CD4-positive, alpha-beta T cell (primary cell): ENCODE data around the gene GTF2H4. TPM values are rescaled to one million over a fixed set of nuclear protein-coding genes. Genes with fewer than 3 reads are reported as not detected.

Source experiments
- ATAC-seq: fragments of 200-7000 bp; cut with Tn5 transposase; one replicate; pipeline ENCODE4 v1.10.0; 2022; ENCODE audit warnings: mild to moderate bottlenecking; ENCODE audit not compliant: poor library complexity
- CTCF ChIA-PET: fragments of 350-600 bp; sonication (Branson Sonifier 250); formaldehyde crosslinking; loops from one replicate; lab custom pipeline; 2021; ENCODE audit warnings: antibody characterized with exemption, inconsistent platforms; lab: Charles Lee
- POLR2A ChIA-PET: fragments of 350-600 bp; sonication (Branson Sonifier 250); formaldehyde crosslinking; loops from one replicate; lab custom pipeline; 2021; ENCODE audit warnings: antibody characterized with exemption, inconsistent platforms; lab: Charles Lee
- DNase-seq, 14 experiments: peaks; one replicate each; pipeline ENCODE4 v3.0.0-alpha.2; 2013 to 2020; ENCODE audit warnings: mixed read lengths in 2 of 14
- H3K27ac ChIP-seq, 2 donors: one replicate each; pipeline versions ENCODE4 v1.5.1 to v1.7.0; 2013; ENCODE audit warnings: low read length in 2 of 2, low read depth in 1 of 2, mild to moderate bottlenecking in 1 of 2
- H3K27me3 ChIP-seq, 2 experiments: 1 replicate in 1 of 2; 2 replicates in 1 of 2; pipeline versions ENCODE4 v1.6.1 to v1.7.0; 2013; ENCODE audit warnings: low read length in 2 of 2, control low read depth in 1 of 2, mild to moderate bottlenecking in 1 of 2, moderate library complexity in 1 of 2; ENCODE audit not compliant: insufficient read depth in 2 of 2, control insufficient read depth in 1 of 2
- H3K36me3 ChIP-seq: one replicate; pipeline ENCODE4 v1.6.1; 2013; ENCODE audit warnings: low read length, control low read depth; ENCODE audit not compliant: insufficient read depth
- H3K4me1 ChIP-seq: one replicate; pipeline ENCODE4 v1.6.1; 2013; ENCODE audit warnings: low read length, control low read depth; ENCODE audit not compliant: insufficient read depth
- H3K4me3 ChIP-seq: one replicate; pipeline ENCODE4 v1.5.1; 2013; ENCODE audit warnings: mild to moderate bottlenecking, low read length, moderate library complexity
- H3K9me3 ChIP-seq, 2 experiments: 1 replicate in 1 of 2; 2 replicates in 1 of 2; pipeline versions ENCODE4 v1.6.1 to v1.7.0; 2013; ENCODE audit warnings: low read length in 2 of 2, mild to moderate bottlenecking in 2 of 2, control low read depth in 1 of 2, moderate library complexity in 1 of 2; ENCODE audit not compliant: control insufficient read depth in 1 of 2, insufficient read depth in 1 of 2
- H3K27ac Mint-ChIP-seq: one replicate; pipeline ENCODE4 v1.8.0; 2020; ENCODE audit warnings: mixed read lengths
- H3K27me3 Mint-ChIP-seq: one replicate; pipeline ENCODE4 v1.8.0; 2021; ENCODE audit warnings: mixed read lengths
- H3K36me3 Mint-ChIP-seq: one replicate; pipeline ENCODE4 v1.8.0; 2021; ENCODE audit warnings: low read depth, mixed read lengths
- H3K4me1 Mint-ChIP-seq: one replicate; pipeline ENCODE4 v1.8.0; 2021; ENCODE audit warnings: low read depth, mixed read lengths
- H3K4me3 Mint-ChIP-seq: one replicate; pipeline ENCODE4 v1.8.0; 2020; ENCODE audit warnings: mild to moderate bottlenecking, mixed read lengths
- H3K9me3 Mint-ChIP-seq: one replicate; pipeline ENCODE4 v1.8.0; 2020; ENCODE audit warnings: mixed read lengths
- CTCF ChIP-seq: fragments of 200-600 bp; IDR thresholded peaks from one replicate; pipeline ENCODE4 v1.8.0; 2022; ENCODE audit warnings: antibody characterized with exemption, mild to moderate bottlenecking
- intact Hi-C, 2 experiments: fragments of 100-400 bp; cut with DNase I in 1 of 2; cut with micrococcal nuclease in 1 of 2; formaldehyde crosslinking; loops; one replicate each; pipeline versions ENCODE4 v1.15.1 to v1.9.0; 2023 to 2025; cut with DNase I, micrococcal nuclease
- total RNA-seq, 174 experiments: library from RNA in 2 of 174; stranded (reverse) in 2 of 174; gene quantifications; one replicate each; pipeline ENCODE4 v1.2.3 and lab custom pipeline; 2021 to 2026

Gene GTF2H4
- total RNA-seq, 2 experiments from 2014 or later, result 7.7 to 10.7 TPM

DNA sequence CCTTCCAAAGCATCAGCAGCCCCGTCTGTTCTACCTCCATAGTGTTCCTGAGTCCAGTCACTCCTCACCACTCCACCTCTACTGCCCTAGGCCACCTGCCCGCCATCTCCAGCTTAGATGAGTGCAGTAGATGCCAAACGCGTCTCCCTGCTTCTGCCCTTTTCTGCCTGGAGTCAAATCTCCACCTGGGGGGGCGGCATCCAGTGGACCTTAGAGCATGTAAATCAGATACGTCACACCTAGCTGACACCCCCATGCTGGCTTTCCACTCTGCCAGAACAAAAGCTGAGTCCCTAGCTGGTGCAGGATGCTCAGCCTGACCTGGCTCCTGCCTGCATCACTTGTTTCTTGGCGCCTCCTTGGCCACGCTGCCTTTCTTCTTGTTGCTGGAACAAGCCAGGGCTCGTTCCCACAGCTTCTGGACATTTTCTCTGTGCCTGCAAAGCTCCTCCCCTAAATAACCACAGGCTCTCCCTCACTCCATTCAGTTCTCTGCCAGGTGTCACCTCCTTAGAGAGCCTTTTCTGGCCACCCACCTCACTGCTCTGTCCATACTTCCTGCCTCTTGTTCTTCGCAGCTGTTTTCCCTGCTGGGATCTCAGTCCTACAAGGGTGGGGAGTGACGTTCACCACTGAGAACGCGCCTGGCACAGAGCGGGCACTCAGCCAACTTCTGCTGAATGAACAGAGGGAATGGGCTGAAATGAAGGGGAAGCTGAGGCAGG is 17.9 kb upstream of the GTF2H4 start:
- peaks cover 18% of the 10 kb centered on the region for H3K4me1 Mint-ChIP-seq
- no peak overlapping the region for H3K4me3 Mint-ChIP-seq
- H3K4me3 ChIP-seq, result no peak overlapping the region
- DNase-seq (no peak), ATAC-seq (no peak)
- TF ChIP-seq CTCF, result no peak
- ChIA-PET CTCF (interaction anchor here (0.7 kb wide), 1 partner anchor 190 kb away, joined by 3 read pairs; no protein-coding TSS in a partner anchor), POLR2A (no interaction called here)
- no peak overlapping the region for H3K27ac ChIP-seq
- H3K36me3 ChIP-seq, result peaks cover 7% of the 10 kb centered on the region
- no peaks in the 10 kb centered on the region for H3K9me3 ChIP-seq
- H3K27me3 ChIP-seq, result no peaks in the 10 kb centered on the region
- intact Hi-C loops, result loop anchor here in 1 of 2 experiments (10.0 kb wide), 1 partner anchor 435 kb away; no protein-coding TSS in a partner anchor
- H3K36me3 Mint-ChIP-seq, result peaks cover 24% of the 10 kb centered on the region
- H3K4me1 ChIP-seq, result peaks cover 16% of the 10 kb centered on the region
- H3K9me3 Mint-ChIP-seq, result no peaks in the 10 kb centered on the region
- H3K27me3 Mint-ChIP-seq, result no peaks in the 10 kb centered on the region
- H3K27ac Mint-ChIP-seq, result no peak overlapping the region

- Histone ChIP-seq H3K27ac (no peak overlapping the region), H3K36me3 (peaks cover 7% of the 10 kb centered on the region), H3K4me3 (no peak overlapping the region), H3K9me3 (no peaks in the 10 kb centered on the region), H3K27me3 (no peaks in the 10 kb centered on the region), H3K4me1 (peaks cover 8% of the 10 kb centered on the region)
- Mint-ChIP-seq H3K36me3 (peaks cover 28% of the 10 kb centered on the region), H3K27me3 (no peaks in the 10 kb centered on the region), H3K4me3 (no peak overlapping the region), H3K9me3 (no peaks in the 10 kb centered on the region), H3K4me1 (peaks cover 12% of the 10 kb centered on the region), H3K27ac (no peak overlapping the region)
- intact Hi-C loops, result no loop called here
- ATAC-seq (no peak), DNase-seq (no peak)
- TF ChIP-seq CTCF, result no peak
- ChIA-PET CTCF (interaction anchor here (0.7 kb wide), 1 partner anchor 189 kb away, joined by 3 read pairs; no protein-coding TSS in a partner anchor), POLR2A (no interaction called here)
Observed at GRCh38 chr6:30890646-30891449, 17.2 kb upstream of the GTF2H4 start.

DNA sequence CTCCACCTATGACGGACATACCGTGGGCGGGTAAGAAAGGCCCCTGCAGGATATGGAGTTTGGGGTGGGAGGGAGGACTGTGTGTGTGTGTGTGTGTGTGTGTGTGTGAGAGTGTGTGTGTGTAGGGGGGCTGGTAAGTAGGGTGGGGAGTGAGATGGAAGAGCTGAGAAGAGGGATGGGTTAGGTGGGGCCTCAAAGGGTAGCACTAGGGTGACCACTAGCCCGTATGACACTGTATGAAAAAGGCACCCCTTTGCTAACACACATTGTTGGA is 16.6 kb upstream of the GTF2H4 start:
- CTCF ChIA-PET, result no interaction called here
- Histone ChIP-seq H3K9me3 (no peaks in the 10 kb centered on the region), H3K36me3 (peaks cover 12% of the 10 kb centered on the region), H3K27me3 (no peaks in the 10 kb centered on the region), H3K4me1 (peaks cover 3% of the 10 kb centered on the region), H3K27ac (no peak overlapping the region), H3K4me3 (no peak overlapping the region)
- H3K9me3 Mint-ChIP-seq, result no peaks in the 10 kb centered on the region
- peaks cover 32% of the 10 kb centered on the region for H3K36me3 Mint-ChIP-seq
- no peak for TF ChIP-seq CTCF
- no peaks in the 10 kb centered on the region for H3K27me3 Mint-ChIP-seq
- DNase-seq (no peak), ATAC-seq (no peak)
- no peak overlapping the region for H3K27ac Mint-ChIP-seq
- no peak overlapping the region for H3K4me3 Mint-ChIP-seq
- POLR2A ChIA-PET, result no interaction called here
- H3K4me1 Mint-ChIP-seq, result peaks cover 7% of the 10 kb centered on the region
- intact Hi-C loops, result no loop called here
